RWPE1 (cell line): ENCODE results near the gene VIL1.

Experiments used
- CTCF ChIA-PET: fragments of 350-600 bp; sonication (Branson Sonifier 250); formaldehyde crosslinking; extraction: SDS; loops from one replicate; lab custom pipeline; 2021; lab: Yijun Ruan, JAX
- POLR2A ChIA-PET: fragments of 400-600 bp; formaldehyde crosslinking; extraction: SDS; loops from one replicate; lab custom pipeline; 2020; ENCODE audit warnings: antibody characterized with exemption; ENCODE audit not compliant: low non-redundant PET; lab: Yijun Ruan, JAX
- DNase-seq: peaks from one replicate; pipeline ENCODE4 v3.0.0; 2012; ENCODE audit warnings: low spot score
- H3K27ac ChIP-seq: fragments of 450-650 bp; 2 replicates; pipeline ENCODE4 v1.5.1; 2017
- TF ChIP-seq, protein P1 (sequence below): fragments of 450-650 bp; conservative IDR thresholded peaks from 2 replicates; pipeline ENCODE4 v1.5.1; 2017; ENCODE audit warnings: low read depth, mild to moderate bottlenecking

VIL1 gene

DNA sequence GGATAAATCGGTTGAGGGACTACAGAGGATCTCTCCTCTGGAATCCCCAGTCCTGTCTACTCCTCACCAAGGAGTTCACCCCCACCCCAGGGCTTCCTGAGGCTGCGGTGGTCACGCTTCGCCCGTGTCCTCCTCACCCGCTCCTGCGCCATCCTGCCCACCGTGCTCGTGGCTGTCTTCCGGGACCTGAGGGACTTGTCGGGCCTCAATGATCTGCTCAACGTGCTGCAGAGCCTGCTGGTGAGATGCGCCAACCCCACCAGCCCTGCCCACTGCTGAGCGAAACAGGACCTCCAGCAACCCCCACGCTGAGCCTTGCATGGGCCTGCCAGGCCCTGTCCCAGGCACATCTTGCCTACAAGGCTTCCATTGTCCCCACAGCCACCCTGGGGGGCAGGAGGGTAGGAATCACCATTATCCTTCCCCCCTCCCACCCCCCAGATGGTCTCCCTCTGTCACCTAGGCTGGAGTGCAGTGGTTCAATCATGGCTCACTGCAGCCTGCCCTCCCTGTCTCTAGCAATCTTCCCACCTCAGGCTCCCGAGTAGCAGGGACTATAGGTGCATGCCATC lies 25.9 kb upstream of the VIL1 start:
- TF ChIP-seq, protein P1, sequence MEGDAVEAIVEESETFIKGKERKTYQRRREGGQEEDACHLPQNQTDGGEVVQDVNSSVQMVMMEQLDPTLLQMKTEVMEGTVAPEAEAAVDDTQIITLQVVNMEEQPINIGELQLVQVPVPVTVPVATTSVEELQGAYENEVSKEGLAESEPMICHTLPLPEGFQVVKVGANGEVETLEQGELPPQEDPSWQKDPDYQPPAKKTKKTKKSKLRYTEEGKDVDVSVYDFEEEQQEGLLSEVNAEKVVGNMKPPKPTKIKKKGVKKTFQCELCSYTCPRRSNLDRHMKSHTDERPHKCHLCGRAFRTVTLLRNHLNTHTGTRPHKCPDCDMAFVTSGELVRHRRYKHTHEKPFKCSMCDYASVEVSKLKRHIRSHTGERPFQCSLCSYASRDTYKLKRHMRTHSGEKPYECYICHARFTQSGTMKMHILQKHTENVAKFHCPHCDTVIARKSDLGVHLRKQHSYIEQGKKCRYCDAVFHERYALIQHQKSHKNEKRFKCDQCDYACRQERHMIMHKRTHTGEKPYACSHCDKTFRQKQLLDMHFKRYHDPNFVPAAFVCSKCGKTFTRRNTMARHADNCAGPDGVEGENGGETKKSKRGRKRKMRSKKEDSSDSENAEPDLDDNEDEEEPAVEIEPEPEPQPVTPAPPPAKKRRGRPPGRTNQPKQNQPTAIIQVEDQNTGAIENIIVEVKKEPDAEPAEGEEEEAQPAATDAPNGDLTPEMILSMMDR: no peak
- DNase-seq: no peak
- POLR2A ChIA-PET: no interaction called here
- CTCF ChIA-PET: interaction anchor here (0.6 to 1.6 kb wide), 3 partner anchors 71 to 291 kb away, joined by 4 to 6 read pairs (median 5); no protein-coding TSS in a partner anchor
- peak overlapping the region; percentile 19 for H3K27ac ChIP-seq

DNA sequence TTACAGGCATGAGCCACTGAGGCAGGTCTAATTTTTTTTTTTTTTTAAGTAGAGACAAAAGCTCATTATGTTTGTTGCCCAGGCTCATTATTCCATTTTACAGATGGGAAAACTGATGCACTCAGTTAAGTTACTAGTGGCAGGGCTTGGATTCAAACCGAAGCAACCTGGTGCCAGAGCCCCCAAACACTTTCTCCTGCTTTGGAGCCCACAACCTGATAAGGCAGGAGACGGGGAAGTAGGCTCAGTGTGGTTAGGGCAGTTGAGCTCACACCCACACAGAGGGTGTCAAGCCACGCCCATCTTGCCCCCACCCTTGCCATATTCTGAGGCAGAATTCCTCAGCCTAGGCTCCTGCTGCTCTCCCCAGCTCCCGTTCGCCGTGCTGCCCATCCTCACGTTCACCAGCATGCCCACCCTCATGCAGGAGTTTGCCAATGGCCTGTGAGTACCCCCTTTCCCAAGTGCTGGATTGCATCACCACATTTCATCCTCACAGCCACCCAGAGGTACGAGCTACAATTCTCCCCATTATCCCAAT lies 25.1 kb upstream of the VIL1 start:
- TF ChIP-seq, protein P1: no peak
- ChIA-PET POLR2A (no interaction called here), CTCF (interaction anchor here (0.6 to 1.4 kb wide), 2 partner anchors 11 to 72 kb away, joined by 4 read pairs; no protein-coding TSS in a partner anchor)
- H3K27ac ChIP-seq: peak overlapping the region; percentile 99
- DNase-seq: no peak

DNA sequence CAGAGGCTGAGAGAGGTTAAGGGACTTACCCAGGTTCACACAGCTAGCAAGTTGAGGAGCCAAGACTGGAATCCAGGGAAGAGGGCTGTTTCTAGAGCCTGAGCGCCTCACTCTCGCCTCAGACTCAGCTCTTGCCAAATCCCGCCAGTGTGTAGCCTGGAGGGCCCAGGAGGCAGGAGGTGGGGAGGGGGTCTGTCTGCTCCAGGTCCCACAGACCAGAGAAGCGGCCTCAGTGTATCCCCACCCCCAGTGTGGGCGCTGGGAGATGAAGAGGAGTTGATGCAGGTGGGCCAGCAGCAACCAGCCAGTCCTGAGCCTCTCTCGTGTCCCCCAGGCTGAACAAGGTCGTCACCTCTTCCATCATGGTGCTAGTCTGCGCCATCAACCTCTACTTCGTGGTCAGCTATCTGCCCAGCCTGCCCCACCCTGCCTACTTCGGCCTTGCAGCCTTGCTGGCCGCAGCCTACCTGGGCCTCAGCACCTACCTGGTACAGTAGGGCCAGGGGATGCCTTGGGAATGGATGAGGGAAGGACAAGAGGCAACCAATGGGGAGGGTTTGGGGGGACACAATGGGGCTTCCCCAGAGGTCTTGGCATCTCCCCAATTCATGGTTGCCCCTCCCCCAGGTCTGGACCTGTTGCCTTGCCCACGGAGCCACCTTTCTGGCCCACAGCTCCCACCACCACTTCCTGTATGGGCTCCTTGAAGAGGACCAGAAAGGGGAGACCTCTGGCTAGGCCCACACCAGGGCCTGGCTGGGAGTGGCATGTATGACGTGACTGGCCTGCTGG lies 24.4 kb upstream of the VIL1 start:
- TF ChIP-seq, protein P1: no peak
- no peak for DNase-seq
- ChIA-PET POLR2A (no interaction called here), CTCF (interaction anchor here (1.4 kb wide), 1 partner anchor 10 kb away, joined by 4 read pairs; no protein-coding TSS in a partner anchor)
- peak overlapping the region; percentile 99 for H3K27ac ChIP-seq

DNA sequence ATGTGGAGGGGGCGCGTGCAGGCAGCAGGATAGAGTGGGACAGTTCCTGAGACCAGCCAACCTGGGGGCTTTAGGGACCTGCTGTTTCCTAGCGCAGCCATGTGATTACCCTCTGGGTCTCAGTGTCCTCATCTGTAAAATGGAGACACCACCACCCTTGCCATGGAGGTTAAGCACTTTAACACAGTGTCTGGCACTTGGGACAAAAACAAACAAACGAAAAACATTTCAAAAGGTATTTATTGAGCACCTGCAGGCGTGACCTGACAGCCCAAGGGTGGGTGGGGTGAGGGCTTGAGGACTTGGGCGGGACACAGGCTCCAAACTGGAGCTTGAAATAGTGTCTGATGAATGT lies 23.9 kb upstream of the VIL1 start:
- ChIA-PET CTCF (no interaction called here), POLR2A (no interaction called here)
- no peak for DNase-seq
- TF ChIP-seq, protein P1: no peak
- peak overlapping the region; percentile 99 for H3K27ac ChIP-seq

DNA sequence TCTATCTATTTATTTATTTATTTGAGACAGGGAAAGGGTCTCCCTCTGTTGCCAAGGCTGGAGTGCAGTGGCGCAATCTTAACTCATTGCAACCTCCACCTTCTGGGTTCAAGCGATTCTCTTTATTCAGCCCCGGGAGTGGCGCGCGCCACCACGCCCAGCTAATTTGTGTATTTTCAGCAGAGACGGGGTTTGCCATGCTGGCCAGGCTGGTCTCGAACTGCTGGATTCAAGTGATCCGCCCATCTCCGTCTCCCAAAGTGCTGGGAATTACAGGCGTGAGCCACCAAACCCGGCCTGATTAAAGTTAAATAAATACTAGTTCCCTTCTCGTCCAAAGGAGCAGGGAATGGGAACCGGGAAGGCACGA lies 23.5 kb upstream of the VIL1 start:
- no peak for DNase-seq
- CTCF ChIA-PET: interaction anchor here (1.0 kb wide), 1 partner anchor 12 kb away, joined by 5 read pairs; no protein-coding TSS in a partner anchor
- peak overlapping the region; percentile 99 for H3K27ac ChIP-seq
- POLR2A ChIA-PET: interaction anchor here (1.0 kb wide), 1 partner anchor 113 kb away, joined by 3 read pairs; no protein-coding TSS in a partner anchor
- TF ChIP-seq, protein P1: no peak

DNA sequence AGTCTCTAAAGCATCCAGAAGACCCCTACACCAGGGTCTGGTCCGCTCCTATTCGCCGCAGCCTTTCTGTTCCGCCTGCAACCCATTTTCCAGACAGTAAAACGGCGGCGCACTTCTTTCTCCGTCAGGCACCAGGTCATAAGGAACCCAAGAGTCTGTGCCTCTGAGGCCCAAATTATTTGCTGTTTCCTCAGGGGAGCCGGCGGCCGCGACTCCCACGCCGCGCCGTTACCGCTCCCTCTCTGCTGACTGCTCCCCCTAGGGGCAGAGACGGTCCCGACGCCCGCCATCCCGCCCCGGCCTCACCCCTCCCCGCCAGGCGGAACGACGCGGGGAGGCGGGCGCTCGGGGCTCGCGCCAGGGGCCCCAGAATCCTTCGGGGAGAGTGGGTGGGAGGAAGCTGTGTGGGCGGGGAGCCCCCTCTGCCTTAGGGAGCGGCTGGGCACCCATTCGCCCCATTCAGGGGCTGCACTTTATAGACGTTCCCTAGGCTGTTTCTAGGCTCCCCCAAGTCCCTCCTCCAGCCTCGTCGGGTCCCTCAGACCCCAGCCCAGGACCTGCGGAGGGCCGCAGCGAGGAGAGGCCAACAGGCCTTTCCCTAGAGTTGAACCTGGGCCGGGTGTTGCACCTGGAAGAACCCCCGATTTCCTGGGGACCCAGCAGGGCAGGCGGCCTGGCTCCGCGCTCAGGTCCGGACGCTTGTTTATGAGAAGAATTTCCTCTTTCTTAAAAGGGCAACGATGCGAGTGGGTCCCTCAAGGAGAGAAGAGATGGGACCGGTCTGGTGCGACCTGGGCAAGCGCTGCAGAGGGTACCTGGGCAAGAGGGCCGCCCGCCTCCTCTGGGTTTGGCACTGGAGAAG lies 22.9 kb upstream of the VIL1 start:
- ChIA-PET CTCF (interaction anchor here (0.5 to 1.0 kb wide), 7 partner anchors 9 to 496 kb away, joined by 3 to 5 read pairs (median 3); no protein-coding TSS in a partner anchor), POLR2A (interaction anchor here (0.7 to 1.0 kb wide), 2 partner anchors 16 to 113 kb away, joined by 3 to 4 read pairs; no protein-coding TSS in a partner anchor)
- peak; percentile 90 for DNase-seq
- H3K27ac ChIP-seq: peak overlapping the region; percentile 99
- TF ChIP-seq, protein P1: peak; percentile 91
